Myocyte (in vitro differentiated cells): ENCODE data around the gene NOC3L. TPM values are rescaled to one million over a fixed set of nuclear protein-coding genes. Genes with fewer than 3 reads are reported as not detected.
"Not testable (repeated sequence)": the region's sequence is repeated elsewhere in the genome, so short reads cannot be mapped to it uniquely, and the experiment has no call there.

Experiments used
- DNase-seq: peaks from one replicate; pipeline ENCODE4 v3.0.0-alpha.2; 2012; ENCODE audit warnings: low read depth
- polyA plus RNA-seq: library from polyadenylated mRNA; unstranded; fragments of >200 nt; gene quantifications from one replicate; pipeline ENCODE4 v1.2.1, GENCODE V29; 2012; ENCODE audit warnings: missing spikeins
- total RNA-seq: library from RNA; depleted of rRNA; stranded (reverse); fragments of >200 nt; gene quantifications from 2 replicates; pipeline ENCODE4 v1.2.3, GENCODE V29; 2014

The NOC3L gene
- 26.5 and 32.0 TPM in 2 replicates for total RNA-seq
- polyA plus RNA-seq: 6.2 TPM

DNA sequence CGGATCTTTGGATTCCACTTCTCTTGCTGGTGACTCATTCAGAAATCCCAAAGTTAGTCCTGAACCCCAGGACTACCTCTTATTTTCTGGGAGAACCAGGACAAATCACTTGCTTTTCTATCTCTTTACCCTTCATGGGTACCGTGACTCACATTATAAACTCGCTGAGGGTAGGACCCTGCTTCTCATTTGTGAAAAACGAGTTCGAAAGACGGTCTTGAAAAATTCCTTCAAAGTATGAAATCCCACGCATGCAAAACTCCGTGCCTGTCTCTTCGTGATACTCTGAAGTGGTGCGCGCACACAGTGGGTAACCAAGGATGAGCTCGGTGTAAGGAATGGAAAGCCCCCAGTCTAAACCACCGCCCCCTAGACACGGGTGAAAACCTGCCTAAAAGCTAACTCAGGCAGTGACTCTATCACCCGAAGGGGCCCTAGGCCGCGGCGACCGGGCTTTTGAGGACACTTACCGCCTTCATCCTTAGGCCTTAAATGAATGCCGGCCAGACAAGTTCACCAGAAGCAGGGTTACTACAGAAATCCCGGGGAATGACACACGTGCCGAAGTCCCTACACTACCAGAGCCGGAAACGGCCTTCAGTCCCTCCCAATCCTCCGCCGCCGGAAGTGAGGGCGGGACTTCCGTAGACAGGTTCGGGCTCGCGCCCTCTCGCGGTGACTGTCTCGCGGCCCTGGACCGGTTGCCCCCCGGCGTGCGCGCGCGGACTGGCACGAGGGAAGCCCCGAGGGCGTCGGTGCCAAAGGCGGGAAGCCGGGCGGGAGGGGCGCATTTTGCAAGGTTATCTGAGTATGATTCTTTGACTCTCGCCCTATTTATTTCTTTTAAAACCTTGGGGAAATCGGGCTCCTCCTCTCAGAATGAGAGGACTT is at the start of gene NOC3L:
TSS of gene NOC3L (minus strand) at position 580 of the 891 bp plus-strand sequence. CDS start at position 479, 101 bp downstream.
- DNase-seq: peak; percentile 96

DNA sequence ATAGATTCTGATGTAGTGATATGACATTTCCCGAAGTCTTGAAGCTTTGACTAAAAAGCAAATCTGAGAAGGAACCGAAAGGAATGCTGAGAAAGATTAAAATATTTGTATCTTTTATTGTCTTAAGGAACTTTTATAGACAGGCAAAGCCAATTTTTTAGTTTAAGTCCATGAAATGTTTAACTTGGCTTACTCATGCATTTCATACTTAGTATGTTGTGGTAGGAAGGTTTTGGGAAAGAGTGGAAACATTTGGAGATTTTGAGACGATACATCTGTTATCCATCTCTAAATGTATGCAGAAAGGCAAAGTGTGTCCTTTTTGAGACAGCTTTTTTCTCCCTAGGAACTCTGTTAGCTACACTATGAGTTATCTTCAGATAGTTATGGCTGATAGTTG is 49.7 kb upstream of the NOC3L start:
- no peak for DNase-seq

DNA sequence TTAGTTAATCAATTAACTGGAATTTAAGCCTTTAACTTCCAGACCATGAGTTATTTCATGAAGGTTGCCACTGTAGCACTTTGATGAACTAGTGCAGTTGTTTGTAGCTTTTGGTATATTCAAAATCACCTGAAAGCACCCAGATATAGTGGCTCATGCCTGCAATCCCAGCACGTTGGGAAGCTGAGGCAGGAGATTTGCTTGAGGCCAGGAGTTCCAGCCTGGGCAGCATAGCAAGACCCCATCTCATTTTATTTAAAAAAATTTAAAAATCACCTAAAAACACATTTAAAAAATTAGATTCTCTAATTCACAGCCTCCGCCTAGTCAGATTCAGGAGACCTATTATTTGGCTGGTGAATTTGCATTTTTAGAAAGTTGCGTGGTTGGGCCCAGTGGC is 48.6 kb upstream of the NOC3L start:
- no peak for DNase-seq

GRCh38 chr10:94409021-94409657 is 46.4 kb upstream of the NOC3L start:
- no peak for DNase-seq

DNA sequence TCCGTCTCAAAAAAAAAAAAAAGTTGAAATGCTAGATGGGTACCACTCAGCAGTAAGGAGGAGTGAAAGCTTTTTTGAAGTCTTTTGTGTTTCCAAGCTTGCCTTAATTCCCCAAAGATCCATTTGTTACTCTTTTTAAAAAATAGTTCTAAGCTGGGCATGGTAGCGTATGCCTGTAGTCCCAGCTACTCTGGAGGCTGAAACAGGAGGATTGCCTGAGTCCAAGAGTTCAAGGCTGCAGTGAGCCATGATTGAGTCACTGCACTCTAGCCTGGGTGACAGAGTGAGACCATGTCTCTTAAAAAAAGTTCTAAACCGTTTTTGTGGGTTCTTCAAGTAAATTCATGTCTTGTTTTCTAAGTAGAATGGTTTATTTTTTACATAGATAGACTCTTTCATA is 44.9 kb upstream of the NOC3L start:
- no peak for DNase-seq

GRCh38 chr10:94405406-94405805 is 42.7 kb upstream of the NOC3L start:
- peak; percentile 17 for DNase-seq

DNA sequence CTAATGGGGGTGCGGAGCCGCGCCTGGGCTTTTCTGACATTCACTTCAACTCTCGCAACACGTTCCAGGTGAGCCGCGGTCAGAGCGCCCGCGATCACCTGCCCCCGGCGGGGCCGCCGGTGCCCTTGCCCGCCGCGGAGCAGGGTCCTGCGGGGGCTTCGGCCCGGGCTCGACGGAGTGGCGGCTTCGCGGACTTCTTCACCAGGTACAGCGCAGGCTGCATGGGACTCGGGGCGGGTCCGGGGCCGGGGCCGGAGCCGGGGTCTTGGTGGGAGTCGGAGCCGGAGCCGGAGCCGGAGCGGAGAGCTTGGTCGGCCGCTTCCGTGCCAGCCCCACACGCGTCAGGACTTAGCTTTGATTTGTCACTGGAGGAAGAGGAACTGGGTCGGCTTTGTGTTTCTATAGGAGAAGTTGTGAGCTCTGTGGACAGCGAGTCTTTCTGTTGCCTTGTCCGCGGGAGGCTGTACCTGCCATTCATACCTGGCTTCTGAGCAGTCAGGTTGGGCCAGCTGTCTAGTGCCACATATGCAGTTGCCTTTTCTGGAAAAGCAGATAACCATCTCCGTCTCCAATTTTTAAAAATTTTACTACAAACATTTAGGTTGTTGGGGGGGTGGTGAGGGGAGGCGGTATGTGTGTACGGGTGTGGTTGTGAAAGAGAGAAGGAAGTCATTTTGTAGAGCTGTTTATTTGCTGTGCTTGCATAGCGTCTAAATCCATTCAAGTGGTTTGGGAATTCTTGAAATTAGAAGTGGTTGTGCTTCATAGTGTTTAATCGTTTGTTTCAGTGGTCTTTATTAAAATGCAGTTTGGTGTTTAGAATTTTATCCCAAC is 40.9 kb upstream of the NOC3L start:
- peak; percentile 42 for DNase-seq

GRCh38 chr10:94402843-94403379 is 40.2 kb upstream of the NOC3L start:
- no peak for DNase-seq

DNA sequence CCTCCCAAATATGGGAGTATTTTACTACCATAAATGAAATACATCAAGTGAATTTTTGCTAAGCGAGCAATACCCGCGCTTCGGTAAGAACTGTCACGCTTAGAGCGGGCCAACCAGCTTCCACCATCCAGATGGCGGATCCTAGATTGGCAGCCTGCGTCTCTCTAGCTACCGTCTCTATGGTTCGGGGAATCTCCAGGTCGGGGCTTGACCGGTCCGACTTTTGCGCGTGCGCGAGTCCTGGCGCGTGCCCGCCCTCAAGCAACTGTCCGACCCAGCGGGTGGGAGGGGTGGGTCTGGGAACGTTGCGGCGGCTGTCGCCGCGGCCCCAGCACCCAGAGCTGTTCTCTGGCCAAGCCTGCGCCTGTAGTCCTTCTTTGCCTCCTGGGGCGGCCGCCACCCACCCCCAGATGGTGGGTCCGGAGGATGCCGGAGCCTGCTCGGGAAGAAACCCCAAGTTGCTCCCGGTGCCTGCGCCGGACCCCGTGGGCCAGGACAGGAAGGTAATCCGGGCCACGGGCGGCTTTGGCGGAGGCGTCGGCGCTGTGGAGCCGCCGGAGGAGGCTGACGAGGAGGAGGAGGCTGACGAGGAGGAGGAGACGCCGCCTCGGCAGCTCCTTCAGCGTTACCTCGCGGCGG is 39.6 kb upstream of the NOC3L start, which contains the start of gene TBC1D12:
TSS of gene TBC1D12 (plus strand) at position 338 of the 639 bp plus-strand sequence. CDS start at position 411, 73 bp downstream.
- peak; percentile 98 for DNase-seq

DNA sequence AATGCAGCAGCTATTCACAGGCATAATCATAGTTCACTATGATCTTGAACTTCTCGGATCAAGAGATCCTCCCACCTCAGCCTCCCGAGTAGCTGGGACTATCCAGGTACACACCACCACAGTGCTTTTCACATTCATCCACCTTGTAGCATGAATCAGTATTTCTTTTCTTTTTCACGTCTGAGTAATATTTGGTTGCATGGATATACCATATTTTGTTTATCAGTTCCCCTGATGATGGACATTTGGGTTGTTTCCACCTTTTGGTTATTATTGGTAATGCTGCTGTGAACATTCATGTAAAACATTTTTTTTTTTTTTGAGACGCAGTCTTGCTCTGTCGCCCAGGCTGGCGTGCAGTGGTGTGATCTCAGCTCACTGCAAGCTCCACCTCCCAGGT is 36.0 kb upstream of the NOC3L start:
- DNase-seq: no peak

GRCh38 chr10:94397549-94398370 is 35.0 kb upstream of the NOC3L start:
- DNase-seq: peak; percentile 93

DNA sequence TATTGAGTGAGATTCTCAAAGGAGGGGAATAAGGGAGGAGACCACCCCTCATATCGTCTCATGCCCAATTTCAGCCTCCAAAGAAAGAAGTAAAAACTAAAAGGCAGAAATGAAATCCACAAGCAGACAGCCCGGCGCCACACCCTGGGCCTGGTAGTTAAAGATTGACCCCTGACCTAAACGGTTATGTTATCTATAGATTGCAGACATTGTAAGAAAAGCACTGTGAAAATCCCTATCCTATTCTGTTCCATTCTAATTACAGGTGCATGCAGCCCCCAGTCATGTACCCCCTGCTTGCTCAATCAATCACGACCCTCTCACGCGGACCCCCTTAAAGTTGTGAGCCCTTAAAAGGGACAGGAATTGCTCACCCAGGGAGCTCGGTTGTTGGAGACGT is 29.4 kb upstream of the NOC3L start:
- not testable (repeated sequence) for DNase-seq

DNA sequence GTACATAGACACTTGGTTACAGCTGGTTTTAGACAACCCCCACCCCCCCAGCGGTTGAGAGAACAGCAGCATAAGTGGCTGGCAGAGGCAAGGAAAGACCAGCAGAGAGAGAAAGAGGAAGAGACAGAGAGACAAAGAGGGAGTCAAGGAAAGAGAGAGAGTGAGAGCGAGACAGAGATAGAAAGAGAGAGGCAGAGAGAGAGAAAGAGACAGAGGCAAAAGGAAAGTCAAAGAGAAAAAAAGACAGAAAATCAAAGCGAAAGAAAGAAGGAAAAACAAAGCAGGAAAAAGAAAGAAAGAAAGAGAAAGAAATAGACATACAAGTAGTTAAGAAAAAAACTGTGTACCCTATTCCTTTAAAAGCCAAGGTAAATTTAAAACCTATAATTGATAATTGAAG is 23.0 kb upstream of the NOC3L start:
- DNase-seq: not testable (repeated sequence)

- DNase-seq: no peak
Observed at GRCh38 chr10:94383530-94383929, 20.8 kb upstream of the NOC3L start.

- no peak for DNase-seq
Observed at GRCh38 chr10:94376865-94377264, 14.1 kb upstream of the NOC3L start.

DNA sequence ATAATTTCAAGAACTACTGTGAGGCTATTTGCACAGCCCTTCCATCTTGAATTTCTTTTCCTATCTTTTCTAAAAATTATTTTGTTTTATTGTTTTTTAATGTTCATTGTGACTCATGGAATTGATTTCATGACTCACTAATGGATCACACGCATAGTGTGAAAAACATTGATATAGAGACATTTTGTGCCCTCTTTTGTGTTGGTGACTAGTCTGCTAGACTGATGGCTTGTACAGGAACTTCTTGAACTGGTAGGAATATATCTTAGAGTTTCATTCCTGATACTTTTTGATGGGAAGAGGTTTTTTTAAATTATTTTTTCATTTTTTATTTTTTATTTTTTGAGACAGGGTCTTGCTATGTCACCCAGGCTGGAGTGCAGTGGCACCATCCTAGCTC is 12.6 kb upstream of the NOC3L start:
- DNase-seq: no peak

DNA sequence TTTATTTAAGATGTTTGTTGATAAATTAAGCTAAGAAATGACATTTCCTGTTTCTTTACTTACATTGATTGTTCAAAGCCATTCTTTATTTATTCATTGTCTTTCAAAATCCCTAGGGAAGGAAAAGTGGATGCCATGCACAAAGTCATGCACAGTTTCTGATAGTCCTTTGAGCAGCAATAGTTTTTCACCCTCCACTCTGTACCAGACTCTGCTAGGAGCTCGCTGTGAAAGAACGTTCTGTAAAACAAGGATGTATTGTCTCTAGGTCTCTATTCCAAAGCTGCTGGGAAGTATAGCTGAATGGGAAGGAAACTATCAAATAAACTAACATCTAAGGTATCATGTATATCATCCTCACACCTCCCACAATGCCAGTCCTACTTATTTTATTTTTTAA is 7.8 kb upstream of the NOC3L start:
- DNase-seq: no peak

- no peak for DNase-seq
Observed at GRCh38 chr10:94366382-94366781, 3.6 kb upstream of the NOC3L start.

DNA sequence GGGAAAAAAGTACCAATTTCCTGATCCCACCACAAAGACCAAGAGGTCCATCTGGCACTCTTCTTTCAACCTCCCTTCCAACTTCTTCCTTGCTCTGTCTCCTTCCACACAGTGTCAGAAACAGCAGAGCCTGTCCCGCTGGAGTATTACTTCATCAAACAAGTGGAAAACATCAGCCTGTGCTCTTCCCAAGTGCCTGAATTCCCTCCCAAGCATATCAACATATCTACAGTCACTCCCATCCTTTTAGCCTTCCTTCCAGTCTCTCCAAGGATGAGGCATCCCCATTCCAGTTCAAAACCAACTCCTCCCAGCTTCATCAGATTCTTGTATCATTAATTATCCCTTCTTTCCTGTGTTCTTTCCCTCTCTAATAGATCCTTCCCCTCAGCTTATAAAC is 1.7 kb upstream of the NOC3L start:
- no peak for DNase-seq

GRCh38 chr10:94363251-94363565 is 469 bp upstream of the NOC3L start:
- DNase-seq: no peak
